H1 (cell line): ENCODE data around the gene CACNA1A. TPM values are rescaled to one million over a fixed set of nuclear protein-coding genes. Genes with fewer than 3 reads are reported as not detected.

Experiments used
- CTCF ChIA-PET: fragments of 300-600 bp; sonication (Branson Sonifier 250); formaldehyde crosslinking; loops from one replicate; lab custom pipeline; 2021; ENCODE audit not compliant: partially characterized antibody; lab: Charles Lee
- POLR2A ChIA-PET: fragments of 300-600 bp; sonication (Branson Sonifier 250); formaldehyde crosslinking; loops from one replicate; lab custom pipeline; 2021; ENCODE audit warnings: inconsistent platforms; ENCODE audit not compliant: partially characterized antibody; lab: Charles Lee
- DNase-seq, 2 experiments: peaks; one replicate each; pipeline versions ENCODE4 v3.0.0 to v3.0.0-alpha.2; 2010 to 2022; ENCODE audit warnings: low spot score in 2 of 2, low read depth in 1 of 2, mixed read lengths in 1 of 2
- FAIRE-seq: peaks from 2 replicates; lab custom pipeline; 2011; peaks lifted over from hg19 to GRCh38; lab: Jason Lieb, UNC
- H2AFZ ChIP-seq: 2 replicates; pipeline ENCODE4 v1.8.1; 2012; ENCODE audit warnings: low read length, inconsistent platforms
- H2AK5ac ChIP-seq: 2 replicates; pipeline ENCODE4 v1.6.1; 2013; ENCODE audit warnings: low read depth, low read length
- H2BK120ac ChIP-seq: replicated peaks from 2 replicates; pipeline ENCODE3; 2013; ENCODE audit warnings: low read depth, low read length, inconsistent platforms
- H2BK12ac ChIP-seq: 2 replicates; pipeline ENCODE4 v1.6.1; 2013; ENCODE audit warnings: low read depth, low read length
- H2BK15ac ChIP-seq: 2 replicates; pipeline ENCODE4 v1.6.1; 2013; ENCODE audit warnings: low read length
- H2BK20ac ChIP-seq: 2 replicates; pipeline ENCODE4 v1.6.1; 2013; ENCODE audit warnings: low read length
- H2BK5ac ChIP-seq: 2 replicates; pipeline ENCODE4 v1.6.1; 2013; ENCODE audit warnings: low read depth, low read length
- H3K14ac ChIP-seq: 2 replicates; pipeline ENCODE4 v1.6.1; 2013; ENCODE audit warnings: inconsistent platforms; ENCODE audit not compliant: insufficient read length
- H3K18ac ChIP-seq: 2 replicates; pipeline ENCODE4 v1.6.1; 2013; ENCODE audit warnings: low read length; ENCODE audit errors: extremely low read depth
- H3K23ac ChIP-seq: 2 replicates; pipeline ENCODE4 v1.6.1; 2013; ENCODE audit warnings: inconsistent platforms; ENCODE audit not compliant: insufficient read length
- H3K23me2 ChIP-seq: 2 replicates; pipeline ENCODE4 v1.6.1; 2013; ENCODE audit warnings: low read depth, low read length
- H3K27ac ChIP-seq: 2 replicates; pipeline ENCODE4 v1.6.1; 2011; ENCODE audit warnings: low read depth, low read length, inconsistent platforms
- H3K27me3 ChIP-seq, 4 experiments: replicated peaks in 1 of 4; 1 replicate in 1 of 4; 2 replicates in 3 of 4; pipeline versions ENCODE4 v1.6.1 to v1.8.1; 2011 to 2013; ENCODE audit warnings: low read length in 3 of 4, mild to moderate bottlenecking in 3 of 4, inconsistent platforms in 2 of 4, mixed read lengths in 2 of 4, moderate library complexity in 1 of 4; ENCODE audit not compliant: control insufficient read depth in 3 of 4, insufficient read depth in 3 of 4; ENCODE audit errors: extremely low read depth in 1 of 4
- H3K36me3 ChIP-seq, 4 experiments: 2 replicates each; pipeline versions ENCODE4 v1.6.1 to v1.8.1; 2011 to 2013; ENCODE audit warnings: mild to moderate bottlenecking in 4 of 4, low read length in 3 of 4, moderate library complexity in 2 of 4, control low read depth in 1 of 4, inconsistent platforms in 1 of 4; ENCODE audit not compliant: insufficient read depth in 4 of 4, control insufficient read depth in 2 of 4
- H3K4ac ChIP-seq: replicated peaks from 2 replicates; pipeline ENCODE3; 2013; ENCODE audit warnings: low read length, low read depth, mixed read lengths, inconsistent platforms; ENCODE audit not compliant: insufficient read length
- H3K4me1 ChIP-seq, 4 experiments: replicated peaks in 1 of 4; 1 replicate in 1 of 4; 2 replicates in 3 of 4; pipeline versions ENCODE4 v1.6.1 to v1.8.1; 2011 to 2013; ENCODE audit warnings: low read length in 3 of 4, inconsistent platforms in 2 of 4, mixed read lengths in 1 of 4; ENCODE audit not compliant: insufficient read depth in 4 of 4, control insufficient read depth in 3 of 4
- H3K4me2 ChIP-seq, 2 experiments: 2 replicates each; pipeline versions ENCODE4 v1.6.1 to v1.8.1; 2011 to 2013; ENCODE audit warnings: low read depth in 2 of 2, low read length in 2 of 2, control low read depth in 1 of 2, inconsistent platforms in 1 of 2, mild to moderate bottlenecking in 1 of 2; ENCODE audit not compliant: insufficient read depth in 1 of 2
- H3K4me3 ChIP-seq, 4 experiments: fragments of 200-600, 300-600 bp in 1 of 4; sonication (generic), shearing (Covaris generic), sonication (Bioruptor Twin) in 1 of 4; 2 replicates each; pipeline versions ENCODE4 v1.5.1 to v1.8.1; 2011 to 2016; ENCODE audit warnings: low read length in 4 of 4, low read depth in 3 of 4, control low read depth in 2 of 4, inconsistent platforms in 2 of 4, mild to moderate bottlenecking in 2 of 4, mixed read lengths in 1 of 4, moderate library complexity in 1 of 4; ENCODE audit not compliant: insufficient read depth in 2 of 4; ENCODE audit errors: extremely low read depth in 1 of 4
- H3K56ac ChIP-seq: replicated peaks from 2 replicates; pipeline ENCODE3; 2013; ENCODE audit warnings: low read depth, mild to moderate bottlenecking, mixed read lengths, low read length, inconsistent platforms; ENCODE audit not compliant: insufficient read length
- H3K79me1 ChIP-seq: 2 replicates; pipeline ENCODE4 v1.6.1; 2013; ENCODE audit warnings: low read depth, low read length, control low read depth
- H3K79me2 ChIP-seq, 2 experiments: 2 replicates each; pipeline versions ENCODE4 v1.6.1 to v1.8.1; 2012 to 2013; ENCODE audit warnings: low read length in 2 of 2, mild to moderate bottlenecking in 2 of 2, inconsistent platforms in 1 of 2; ENCODE audit not compliant: insufficient read depth in 2 of 2, control insufficient read depth in 1 of 2
- H3K9ac ChIP-seq, 4 experiments: replicated peaks in 1 of 4; 1 replicate in 1 of 4; 2 replicates in 3 of 4; pipeline versions ENCODE4 v1.6.1 to v1.8.1; 2011 to 2013; ENCODE audit warnings: low read depth in 3 of 4, low read length in 3 of 4, control low read depth in 2 of 4, mild to moderate bottlenecking in 2 of 4, moderate library complexity in 2 of 4, inconsistent platforms in 1 of 4; ENCODE audit errors: extremely low read depth in 1 of 4
- H3K9me3 ChIP-seq, 2 experiments: 2 replicates each; pipeline versions ENCODE4 v1.6.1 to v1.8.1; 2012 to 2013; ENCODE audit warnings: mild to moderate bottlenecking in 2 of 2, moderate library complexity in 2 of 2, control low read depth in 1 of 2, inconsistent platforms in 1 of 2, low read depth in 1 of 2, low read length in 1 of 2, mixed read lengths in 1 of 2; ENCODE audit not compliant: insufficient read depth in 2 of 2
- H4K20me1 ChIP-seq, 2 experiments: replicated peaks in 1 of 2; 2 replicates each; pipeline versions ENCODE3 to v1.8.1; 2011 to 2013; ENCODE audit warnings: inconsistent platforms in 2 of 2, low read length in 2 of 2, mild to moderate bottlenecking in 1 of 2; ENCODE audit not compliant: insufficient read depth in 2 of 2, control insufficient read depth in 1 of 2
- H4K5ac ChIP-seq: 2 replicates; pipeline ENCODE4 v1.6.1; 2013; ENCODE audit warnings: low read length, low read depth, mixed read lengths, inconsistent platforms; ENCODE audit not compliant: insufficient read length
- H4K8ac ChIP-seq: 2 replicates; pipeline ENCODE4 v1.8.0; 2013; ENCODE audit warnings: mild to moderate bottlenecking, moderate library complexity, low read length, inconsistent platforms; ENCODE audit not compliant: insufficient read depth; ENCODE audit errors: extremely low read depth
- H4K91ac ChIP-seq: replicated peaks from 2 replicates; pipeline ENCODE3; 2013; ENCODE audit warnings: low read length, mixed read lengths, inconsistent platforms; ENCODE audit not compliant: insufficient read length
- EGR1 ChIP-seq: IDR thresholded peaks from 2 replicates; pipeline ENCODE4 v1.6.1; 2011; ENCODE audit warnings: low read depth, low read length, borderline replicate concordance
- EP300 ChIP-seq, 2 experiments: IDR thresholded peaks; 1 replicate in 1 of 2; 2 replicates in 1 of 2; pipeline ENCODE4 v1.6.1; 2011 to 2012; ENCODE audit warnings: low read depth in 2 of 2, low read length in 2 of 2, mild to moderate bottlenecking in 2 of 2, borderline replicate concordance in 1 of 2, inconsistent platforms in 1 of 2, moderate library complexity in 1 of 2
- EZH2 ChIP-seq: fragments of 200-600 bp; sonication (generic); IDR thresholded peaks from 2 replicates; pipeline ENCODE4 v1.7.1; 2012; ENCODE audit warnings: low read depth, mild to moderate bottlenecking, moderate library complexity, low read length, inconsistent platforms; ENCODE audit not compliant: severe bottlenecking
- RBBP5 ChIP-seq: IDR thresholded peaks from 2 replicates; pipeline ENCODE4 v1.7.1; 2012; ENCODE audit warnings: low read depth, mild to moderate bottlenecking, inconsistent platforms, low read length, moderate library complexity, borderline replicate concordance
- SIX5 ChIP-seq: IDR thresholded peaks from 2 replicates; pipeline ENCODE4 v1.6.1; 2011; ENCODE audit warnings: mild to moderate bottlenecking, low read depth, low read length
- SP1 ChIP-seq: IDR thresholded peaks from 2 replicates; pipeline ENCODE4 v1.6.1; 2011; ENCODE audit warnings: low read depth, low read length
- SRF ChIP-seq: IDR thresholded peaks from 2 replicates; pipeline ENCODE4 v1.6.1; 2011; ENCODE audit warnings: mild to moderate bottlenecking, low read depth, low read length, moderate library complexity
- WGBS, 2 experiments: shearing (Covaris generic) in 1 of 2; methylation state at CpG; one replicate each; pipeline versions ENCODE4 v1.1.6 to v1.1.7; 2013 to 2015; ENCODE audit warnings: low lambda C conversion rate in 2 of 2, mixed read lengths in 2 of 2, inconsistent platforms in 1 of 2, low coverage in 1 of 2, missing lambda C conversion rate in 1 of 2; ENCODE audit not compliant: insufficient replicate concordance in 2 of 2, insufficient coverage in 1 of 2, insufficient read length in 1 of 2; ENCODE audit errors: extremely low coverage in 1 of 2, missing lambda C conversion rate in 1 of 2; 5-methylcytosine and 5-hydroxymethylcytosine counted together
- polyA plus RNA-seq, 7 experiments: library from polyadenylated mRNA; depleted of rRNA in 3 of 7; stranded (reverse) in 5 of 7; unstranded in 2 of 7; fragments of >200 nt in 5 of 7; fragments of 200-250 nt in 2 of 7; gene quantifications; 1 replicate in 5 of 7; 2 replicates in 1 of 7; 4 replicates in 1 of 7; pipeline versions ENCODE4 v1.2.1 to v1.2.3, GENCODE V29; 2011 to 2013; ENCODE audit warnings: missing spikeins in 2 of 7, mixed read lengths in 2 of 7
- total RNA-seq: library from RNA; stranded (reverse); fragmentation: NEBNext Ultra II Directional; extraction: Animal tissue kit (Norgen Biotek cat#: 25700); gene quantifications from 2 replicates; pipeline ENCODE4 v1.2.1, GENCODE V29; 2021
- TF ChIP-seq, protein P1 (sequence below), 3 experiments: IDR thresholded peaks; 1 replicate in 2 of 3; 2 replicates in 1 of 3; pipeline versions ENCODE4 v1.5.1 to v1.6.1; 2011; ENCODE audit warnings: low read length in 3 of 3, mild to moderate bottlenecking in 3 of 3, inconsistent platforms in 2 of 3, low read depth in 1 of 3, moderate library complexity in 1 of 3; ENCODE audit not compliant: insufficient read depth in 1 of 3; ENCODE audit errors: control extremely low read depth in 1 of 3

Gene CACNA1A
- total and polyA plus RNA-seq, 2 of the 8 experiments (the other 6 are each of a cell fraction or from before 2014, with no cell fraction given), result 10.7 to 25.3 TPM

- Histone ChIP-seq H2BK5ac (peak overlapping the region; percentile 99), H3K9me3 (no peaks in the 10 kb centered on the region), H3K56ac (peak overlapping the region; percentile 75), H2AFZ (no peak overlapping the region), H2BK15ac (no peak overlapping the region), H3K36me3 (no peaks in the 10 kb centered on the region), H2BK12ac (peak overlapping the region; percentile 99), H3K79me2 (no peaks in the 10 kb centered on the region), H2BK120ac (peak overlapping the region; percentile 91), H3K27me3 (no peaks in the 10 kb centered on the region), H3K4ac (peak overlapping the region; percentile 100), H3K4me1 (peaks cover 16 to 34% (median 20%) of the 10 kb centered on the region in 4 experiments), H3K79me1 (no peaks in the 10 kb centered on the region; the same call in 1 of the 2 replicates), H3K9ac (peak overlapping the region; percentile 14 to 74 (median 54)), H3K18ac (peak overlapping the region; percentile 99), H4K20me1 (no peaks in the 10 kb centered on the region), H3K4me3 (peak overlapping the region; percentile 7 to 62 (median 46)), H3K23me2 (peaks cover 13% of the 10 kb centered on the region; the same call in 1 of the 2 replicates), H2AK5ac (peak overlapping the region; percentile 66; the same call in 1 of the 2 replicates), H4K8ac (peak overlapping the region; percentile 68; the same call in 1 of the 2 replicates), H2BK20ac (peak overlapping the region; percentile 90), H3K14ac (peak overlapping the region; percentile 8), H4K91ac (peak overlapping the region; percentile 100), H3K23ac (no peak overlapping the region), H4K5ac (peak overlapping the region; percentile 88), H3K27ac (peak overlapping the region; percentile 95), H3K4me2 (peak overlapping the region; percentile 82 to 95)
- 0% methylated on average over 20 of the region's 20 CpGs; no CpG with 5 or more reads in 1 of the 2 experiments for WGBS, 2 experiments
- DNase-seq (peak in 1 of 2 experiments; percentile 86), FAIRE-seq (no peak)
- ChIA-PET POLR2A (interaction anchor here (0.5 to 12.0 kb wide), 34 partner anchors 10 to 343 kb away, joined by 3 to 530 read pairs (median 4); partner anchors contain the start of genes IER2, NACC1, STX10 and TRMT1), CTCF (interaction anchor here (1.0 to 5.2 kb wide), 8 partner anchors 9 to 153 kb away, joined by 3 to 34 read pairs (median 4); no protein-coding TSS in a partner anchor)
- TF ChIP-seq EP300 (IDR thresholded peaks at IDR 0.05; ENCODE audit: borderline replicate concordance in 1 of 2, low read depth in 2 of 2, low read length in 2 of 2) (peak in 1 of 2 experiments; percentile 15; a peak in 1 of 3 replicates), SRF (no peak), EGR1 (peak; percentile 19; the same call in 1 of the 2 replicates), SP1 (peak; percentile 56; the same call in 1 of the 2 replicates), SIX5 (no peak), RBBP5 (peak; percentile 58; the same call in 1 of the 2 replicates), EZH2 (no peak)
- TF ChIP-seq, protein P1, sequence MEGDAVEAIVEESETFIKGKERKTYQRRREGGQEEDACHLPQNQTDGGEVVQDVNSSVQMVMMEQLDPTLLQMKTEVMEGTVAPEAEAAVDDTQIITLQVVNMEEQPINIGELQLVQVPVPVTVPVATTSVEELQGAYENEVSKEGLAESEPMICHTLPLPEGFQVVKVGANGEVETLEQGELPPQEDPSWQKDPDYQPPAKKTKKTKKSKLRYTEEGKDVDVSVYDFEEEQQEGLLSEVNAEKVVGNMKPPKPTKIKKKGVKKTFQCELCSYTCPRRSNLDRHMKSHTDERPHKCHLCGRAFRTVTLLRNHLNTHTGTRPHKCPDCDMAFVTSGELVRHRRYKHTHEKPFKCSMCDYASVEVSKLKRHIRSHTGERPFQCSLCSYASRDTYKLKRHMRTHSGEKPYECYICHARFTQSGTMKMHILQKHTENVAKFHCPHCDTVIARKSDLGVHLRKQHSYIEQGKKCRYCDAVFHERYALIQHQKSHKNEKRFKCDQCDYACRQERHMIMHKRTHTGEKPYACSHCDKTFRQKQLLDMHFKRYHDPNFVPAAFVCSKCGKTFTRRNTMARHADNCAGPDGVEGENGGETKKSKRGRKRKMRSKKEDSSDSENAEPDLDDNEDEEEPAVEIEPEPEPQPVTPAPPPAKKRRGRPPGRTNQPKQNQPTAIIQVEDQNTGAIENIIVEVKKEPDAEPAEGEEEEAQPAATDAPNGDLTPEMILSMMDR (IDR thresholded peaks at IDR 0.05; ENCODE audit: control extremely low read depth in 1 of 3, insufficient read depth in 1 of 3, low read depth in 1 of 3, low read length in 3 of 3), result 0 out of 4 replicates have a peak, but pooled peaks of 1 of the 3 experiments have one; percentile 5
These were observed 342.5 kb downstream of the CACNA1A start for GRCh38 chr19:13163609-13164342.
